Right lobe of liver (tissue), 6 donors: ENCODE data around the gene PRKCI. TPM values are rescaled to one million over a fixed set of nuclear protein-coding genes. Genes with fewer than 3 reads are reported as not detected.
A peak's percentile ranks its signal among the peaks of the same experiment; 100 is the strongest.

Experiments used
- ATAC-seq, 4 donors: fragments of 200-7000 bp; cut with Tn5 transposase; one replicate each; pipeline ENCODE4 v1.9.1; 2020; ENCODE audit warnings: mild to moderate bottlenecking in 4 of 4, moderate library complexity in 4 of 4
- DNase-seq, 3 donors: peaks; one replicate each; pipeline ENCODE4 v3.0.0-alpha.2; 2020
- H3K27ac ChIP-seq, 3 donors: fragments of 200-600 bp; one replicate each; pipeline ENCODE4 v1.8.0; 2022
- H3K27me3 ChIP-seq, 2 donors: fragments of 200-600 bp; one replicate each; pipeline ENCODE4 v1.8.0; 2022
- H3K36me3 ChIP-seq, 4 donors: fragments of 200-600 bp; sonication (generic) in 1 of 4; one replicate each; pipeline versions ENCODE4 v1.5.1 to v1.8.0; 2017 to 2022; ENCODE audit warnings: control low read depth in 1 of 4
- H3K4me1 ChIP-seq, 4 donors: fragments of 200-600 bp; sonication (generic) in 1 of 4; one replicate each; pipeline versions ENCODE4 v1.5.1 to v1.8.0; 2017 to 2022; ENCODE audit warnings: control low read depth in 1 of 4
- H3K4me3 ChIP-seq, 3 donors: fragments of 200-600 bp; one replicate each; pipeline ENCODE4 v1.8.0; 2022
- H3K9me3 ChIP-seq, 4 donors: fragments of 200-600 bp; sonication (generic) in 1 of 4; one replicate each; pipeline versions ENCODE4 v1.5.1 to v1.8.0; 2017 to 2022; ENCODE audit warnings: control low read depth in 1 of 4
- POLR2A ChIP-seq: fragments of 450-650 bp; IDR thresholded peaks from one replicate; pipeline ENCODE4 v1.6.1; 2017; ENCODE audit warnings: antibody characterized with exemption, mild to moderate bottlenecking
- WGBS: methylation state at CpG from one replicate; pipeline ENCODE4 v1.1.6; 2018; ENCODE audit warnings: low coverage, low lambda C conversion rate; ENCODE audit not compliant: insufficient coverage; ENCODE audit errors: missing lambda C conversion rate; 5-methylcytosine and 5-hydroxymethylcytosine counted together
- intact Hi-C, 2 donors: fragments of 100-400 bp; cut with DNase I; formaldehyde crosslinking; loops; one replicate each; pipeline versions ENCODE4 v1.11.2 to v1.14.1; 2022
- total RNA-seq, 6 experiments: library from RNA; depleted of rRNA in 2 of 6; stranded (reverse); fragments of >200 nt in 2 of 6; fragmentation: NEBNext Ultra II Directional in 3 of 6; extraction: Animal tissue kit (Norgen Biotek cat#: 25700) in 3 of 6; gene quantifications; one replicate each; pipeline versions ENCODE4 v1.1.0 to v1.2.4, GENCODE V29; 2016 to 2023
- TF ChIP-seq, protein P1 (sequence below), 4 donors: fragments of 200-600 bp in 3 of 4; fragments of 450-650 bp in 1 of 4; IDR thresholded peaks; one replicate each; pipeline versions ENCODE4 v1.5.1 to v1.8.0; 2016 to 2022; ENCODE audit warnings: antibody characterized with exemption in 4 of 4, mild to moderate bottlenecking in 2 of 4
- donor health status: DM: no; HTN: yes; CAD: no.
- donor health status: DM: no; HTN: no; CAD: no.
- donor health status: DM: no; HTN: no; CAD: no.
- donor health status: DM: no; HTN: yes; CAD: no.
- donor health status: DM: no; HTN: yes; CAD: no.

The PRKCI gene
- total RNA-seq, 6 experiments from 2014 or later: 8.2 to 15.7 (median 8.9) TPM

DNA sequence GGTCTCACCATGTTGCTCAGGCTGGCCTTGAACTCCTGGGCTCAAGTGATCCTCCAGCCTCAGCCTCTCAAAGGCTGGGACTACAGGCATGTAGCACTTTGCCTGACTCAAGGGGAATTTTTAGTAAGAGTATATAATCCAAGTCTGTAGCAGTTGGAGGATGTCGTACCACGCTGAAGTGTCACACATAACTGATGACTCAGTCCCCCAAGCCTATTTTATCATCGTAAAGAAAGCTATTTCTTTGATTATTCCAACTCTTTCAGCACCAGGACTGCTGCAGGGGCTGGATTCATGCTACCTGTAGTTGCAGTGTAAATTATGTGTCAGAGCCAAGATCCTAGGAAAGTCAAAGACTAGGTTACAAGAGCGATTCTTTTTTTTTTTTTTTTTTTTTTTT, 1.4 kb upstream of the PRKCI start:
- DNase-seq (no peak), ATAC-seq (no peak)
- TF ChIP-seq, protein P1, sequence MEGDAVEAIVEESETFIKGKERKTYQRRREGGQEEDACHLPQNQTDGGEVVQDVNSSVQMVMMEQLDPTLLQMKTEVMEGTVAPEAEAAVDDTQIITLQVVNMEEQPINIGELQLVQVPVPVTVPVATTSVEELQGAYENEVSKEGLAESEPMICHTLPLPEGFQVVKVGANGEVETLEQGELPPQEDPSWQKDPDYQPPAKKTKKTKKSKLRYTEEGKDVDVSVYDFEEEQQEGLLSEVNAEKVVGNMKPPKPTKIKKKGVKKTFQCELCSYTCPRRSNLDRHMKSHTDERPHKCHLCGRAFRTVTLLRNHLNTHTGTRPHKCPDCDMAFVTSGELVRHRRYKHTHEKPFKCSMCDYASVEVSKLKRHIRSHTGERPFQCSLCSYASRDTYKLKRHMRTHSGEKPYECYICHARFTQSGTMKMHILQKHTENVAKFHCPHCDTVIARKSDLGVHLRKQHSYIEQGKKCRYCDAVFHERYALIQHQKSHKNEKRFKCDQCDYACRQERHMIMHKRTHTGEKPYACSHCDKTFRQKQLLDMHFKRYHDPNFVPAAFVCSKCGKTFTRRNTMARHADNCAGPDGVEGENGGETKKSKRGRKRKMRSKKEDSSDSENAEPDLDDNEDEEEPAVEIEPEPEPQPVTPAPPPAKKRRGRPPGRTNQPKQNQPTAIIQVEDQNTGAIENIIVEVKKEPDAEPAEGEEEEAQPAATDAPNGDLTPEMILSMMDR (IDR thresholded peaks at IDR 0.05): no peak
- no peak for TF ChIP-seq POLR2A
- Histone ChIP-seq H3K9me3 (no peaks in the 10 kb centered on the region), H3K27ac (no peak overlapping the region), H3K27me3 (no peaks in the 10 kb centered on the region), H3K4me1 (peaks cover 0 to 3% (median 0%) of the 10 kb centered on the region in 4 donors), H3K4me3 (no peak overlapping the region), H3K36me3 (no peaks in the 10 kb centered on the region)
- 91% methylated on average over 4 of the region's 4 CpGs for WGBS
- intact Hi-C loops: no loop called here

DNA sequence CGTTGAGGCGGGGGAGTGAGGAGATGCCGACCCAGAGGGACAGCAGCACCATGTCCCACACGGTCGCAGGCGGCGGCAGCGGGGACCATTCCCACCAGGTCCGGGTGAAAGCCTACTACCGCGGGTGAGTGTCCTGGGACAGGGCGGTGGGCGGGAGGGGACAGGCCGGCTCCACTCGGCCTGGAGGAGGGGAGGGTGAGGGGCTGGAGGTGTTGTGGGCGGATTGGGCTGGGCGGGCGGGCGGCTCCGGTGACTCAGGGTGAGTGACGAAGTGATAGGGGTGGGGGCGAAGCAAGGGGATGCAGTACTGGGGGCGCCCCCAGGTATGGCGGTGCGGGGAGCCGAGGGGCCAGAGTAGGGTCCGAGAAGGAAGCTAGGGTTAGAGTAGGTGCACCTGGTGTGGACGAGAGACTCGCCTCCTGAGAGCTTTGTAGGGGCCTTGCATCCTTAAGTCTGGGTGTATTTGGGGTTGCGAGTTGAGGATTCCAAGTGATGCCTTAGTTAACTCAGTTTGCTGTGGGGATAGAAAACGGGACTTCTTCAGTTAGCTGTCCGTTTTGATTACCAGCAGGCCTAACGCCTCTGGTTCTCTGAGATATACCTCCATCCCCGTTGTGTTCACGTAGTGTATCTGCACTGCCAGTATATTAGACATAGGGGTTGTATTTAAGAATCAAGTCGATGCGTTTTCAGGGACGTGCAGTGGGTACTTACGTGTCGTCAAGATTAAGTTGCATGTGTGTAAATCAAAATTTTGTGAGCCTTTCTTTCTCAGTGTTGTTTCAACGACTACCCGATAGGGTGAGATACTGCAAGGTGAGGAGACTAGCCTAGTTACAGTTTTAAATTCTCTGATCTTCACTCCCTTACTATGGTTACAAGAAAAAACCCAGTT, 670 bp downstream of the PRKCI start:
- 1% methylated on average over 29 of the region's 42 CpGs for WGBS
- peak in 1 of 3 donors; percentile 48 for DNase-seq

DNA sequence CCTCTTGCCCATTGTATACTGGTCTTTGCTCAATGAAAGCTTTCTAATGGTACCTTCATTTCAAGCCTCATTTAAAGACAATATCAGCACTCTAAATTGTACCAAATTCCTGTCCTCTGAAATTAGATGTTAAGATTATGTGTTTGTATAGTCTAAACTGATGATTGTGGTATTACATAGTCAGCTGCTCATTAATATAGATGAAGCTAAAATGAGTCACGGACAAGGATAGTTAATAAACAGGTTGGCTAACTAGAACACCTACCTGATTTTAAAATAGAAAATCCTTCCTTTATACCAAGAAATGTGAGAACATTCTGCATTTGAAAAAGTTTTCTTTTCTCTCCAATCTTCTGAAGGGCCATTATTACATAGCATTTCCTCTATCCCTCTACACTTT, 2.9 kb downstream of the PRKCI start:
- no peak for TF ChIP-seq POLR2A
- TF ChIP-seq, protein P1 (IDR thresholded peaks at IDR 0.05): no peak
- DNase-seq (no peak), ATAC-seq (no peak)
- Histone ChIP-seq H3K27me3 (no peaks in the 10 kb centered on the region), H3K9me3 (no peaks in the 10 kb centered on the region), H3K4me3 (no peak overlapping the region), H3K4me1 (peaks cover 0 to 3% (median 0%) of the 10 kb centered on the region in 4 donors), H3K36me3 (no peaks in the 10 kb centered on the region), H3K27ac (no peak overlapping the region)
- whole genome bisulfite sequencing: 82% methylated on average over 1 of the region's 1 CpG
- intact Hi-C loops: no loop called here

More for the DNA sequence above, 670 bp downstream of the PRKCI start:
- no peaks in the 10 kb centered on the region for H3K36me3 ChIP-seq
- H3K27me3 ChIP-seq: no peaks in the 10 kb centered on the region
- intact Hi-C loops: no loop called here
- peaks cover 0 to 3% (median 0%) of the 10 kb centered on the region in 4 donors for H3K4me1 ChIP-seq
- H3K27ac ChIP-seq: peak overlapping the region; percentile 74 to 92 (median 87)
- H3K4me3 ChIP-seq: peak overlapping the region; percentile 83 to 94 (median 89)
- TF ChIP-seq, protein P1 (IDR thresholded peaks at IDR 0.05): peak in 1 of 4 donors; percentile 12
- TF ChIP-seq POLR2A: no peak
- peak; percentile 39 to 56 (median 48) for ATAC-seq
- H3K9me3 ChIP-seq: no peaks in the 10 kb centered on the region

DNA sequence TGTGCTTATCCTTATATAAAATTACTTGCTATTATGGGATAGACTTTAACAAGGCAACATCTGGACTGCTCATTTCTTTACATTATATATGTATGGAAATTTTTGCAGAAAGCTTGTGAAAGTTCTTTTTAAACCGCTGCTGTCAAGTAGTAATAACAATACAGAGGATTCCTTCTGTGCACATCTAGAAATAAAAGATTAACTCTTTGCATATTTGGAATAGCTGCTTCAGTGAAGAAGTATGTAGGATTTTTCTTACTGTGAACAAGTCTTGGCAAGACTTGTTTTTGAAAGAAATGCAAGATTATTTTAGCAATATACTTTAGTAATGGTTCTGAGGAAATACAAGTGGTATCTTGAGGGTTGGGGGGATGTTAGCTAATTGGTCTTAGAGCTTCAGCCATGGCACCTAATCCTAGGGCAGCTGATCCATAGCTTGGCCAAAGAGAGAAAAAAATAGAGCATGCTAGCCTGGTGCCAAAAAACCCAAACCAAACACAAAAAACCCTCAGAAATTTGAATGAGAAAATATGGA, 4.3 kb downstream of the PRKCI start:
- Histone ChIP-seq H3K4me1 (peaks cover 0 to 2% (median 0%) of the 10 kb centered on the region in 4 donors), H3K36me3 (no peaks in the 10 kb centered on the region), H3K9me3 (no peaks in the 10 kb centered on the region), H3K27ac (no peak overlapping the region), H3K4me3 (no peak overlapping the region), H3K27me3 (no peaks in the 10 kb centered on the region)
- TF ChIP-seq, protein P1 (IDR thresholded peaks at IDR 0.05): no peak
- no peak for TF ChIP-seq POLR2A
- WGBS: 88% methylated on average over 1 of the region's 1 CpG
- DNase-seq: no peak
- no peak for ATAC-seq
- intact Hi-C loops: no loop called here
